ENCODE measurements around the gene APOOL.

The APOOL gene

GRCh38 chrX:85017721-85018120, 14.0 kb downstream of the APOOL start:
- H3K4me3 ChIP-seq (ENCODE audit: low read depth, low read length): no peak overlapping the region
- no peak for DNase-seq (ENCODE audit: low read depth)
- TF ChIP-seq MYC (IDR thresholded peaks at IDR 0.05; ENCODE audit: low read depth, low read length) (no peak), MAX (IDR thresholded peaks at IDR 0.05; ENCODE audit: low read depth, low read length) (no peak)

GRCh38 chrX:85018471-85018870, 14.8 kb downstream of the APOOL start:
- DNase-seq (ENCODE audit: low read depth): no peak

DNA sequence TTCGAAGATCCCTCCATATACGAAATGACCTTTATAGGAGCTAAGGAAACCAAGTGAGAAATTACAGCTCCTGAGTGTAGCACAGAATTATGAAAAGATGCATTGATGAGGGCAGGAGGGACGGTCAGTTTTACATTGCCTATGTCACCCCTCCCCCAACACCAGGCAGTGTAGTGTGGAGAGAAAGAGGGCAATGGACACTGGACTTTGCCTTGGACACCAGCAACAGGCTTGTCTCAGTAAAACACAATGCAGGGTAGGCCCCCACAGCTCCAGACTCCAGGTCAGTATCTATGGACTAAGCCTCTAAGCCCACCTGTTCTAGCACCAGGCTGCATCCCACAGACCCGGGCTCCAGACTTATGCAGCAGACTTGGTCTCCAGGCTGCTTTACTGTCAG, 16.5 kb downstream of the APOOL start:
- no peak overlapping the region for H3K4me3 ChIP-seq (ENCODE audit: low read depth, low read length)
- DNase-seq (ENCODE audit: low read depth): no peak
- TF ChIP-seq, protein P1, sequence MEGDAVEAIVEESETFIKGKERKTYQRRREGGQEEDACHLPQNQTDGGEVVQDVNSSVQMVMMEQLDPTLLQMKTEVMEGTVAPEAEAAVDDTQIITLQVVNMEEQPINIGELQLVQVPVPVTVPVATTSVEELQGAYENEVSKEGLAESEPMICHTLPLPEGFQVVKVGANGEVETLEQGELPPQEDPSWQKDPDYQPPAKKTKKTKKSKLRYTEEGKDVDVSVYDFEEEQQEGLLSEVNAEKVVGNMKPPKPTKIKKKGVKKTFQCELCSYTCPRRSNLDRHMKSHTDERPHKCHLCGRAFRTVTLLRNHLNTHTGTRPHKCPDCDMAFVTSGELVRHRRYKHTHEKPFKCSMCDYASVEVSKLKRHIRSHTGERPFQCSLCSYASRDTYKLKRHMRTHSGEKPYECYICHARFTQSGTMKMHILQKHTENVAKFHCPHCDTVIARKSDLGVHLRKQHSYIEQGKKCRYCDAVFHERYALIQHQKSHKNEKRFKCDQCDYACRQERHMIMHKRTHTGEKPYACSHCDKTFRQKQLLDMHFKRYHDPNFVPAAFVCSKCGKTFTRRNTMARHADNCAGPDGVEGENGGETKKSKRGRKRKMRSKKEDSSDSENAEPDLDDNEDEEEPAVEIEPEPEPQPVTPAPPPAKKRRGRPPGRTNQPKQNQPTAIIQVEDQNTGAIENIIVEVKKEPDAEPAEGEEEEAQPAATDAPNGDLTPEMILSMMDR (IDR thresholded peaks at IDR 0.05; ENCODE audit: low read depth, low read length): no peak
- no peak for TF ChIP-seq MYC (IDR thresholded peaks at IDR 0.05; ENCODE audit: low read depth, low read length)
- no peak for TF ChIP-seq POLR2A (IDR thresholded peaks at IDR 0.05; ENCODE audit: extremely low read depth, insufficient read length)
- no peak for TF ChIP-seq MAX (IDR thresholded peaks at IDR 0.05; ENCODE audit: low read depth, low read length)

More at GRCh38 chrX:85018471-85018870, 14.8 kb downstream of the APOOL start:
- no peak for TF ChIP-seq POLR2A (IDR thresholded peaks at IDR 0.05; ENCODE audit: extremely low read depth, insufficient read length)
- no peak for TF ChIP-seq MAX (IDR thresholded peaks at IDR 0.05; ENCODE audit: low read depth, low read length)
- TF ChIP-seq MYC (IDR thresholded peaks at IDR 0.05; ENCODE audit: low read depth, low read length): no peak
- TF ChIP-seq, protein P1 (IDR thresholded peaks at IDR 0.05; ENCODE audit: low read depth, low read length): no peak
- H3K4me3 ChIP-seq (ENCODE audit: low read depth, low read length): no peak overlapping the region

- DNase-seq (ENCODE audit: low read depth): no peak
- no peak for TF ChIP-seq POLR2A (IDR thresholded peaks at IDR 0.05; ENCODE audit: extremely low read depth, insufficient read length)
- no peak for TF ChIP-seq MAX (IDR thresholded peaks at IDR 0.05; ENCODE audit: low read depth, low read length)
- TF ChIP-seq, protein P1 (IDR thresholded peaks at IDR 0.05; ENCODE audit: low read depth, low read length): no peak
- TF ChIP-seq MYC (IDR thresholded peaks at IDR 0.05; ENCODE audit: low read depth, low read length): no peak
- H3K4me3 ChIP-seq (ENCODE audit: low read depth, low read length): no peak overlapping the region
Measured at GRCh38 chrX:85024044-85024443, 20.4 kb downstream of the APOOL start.

DNA sequence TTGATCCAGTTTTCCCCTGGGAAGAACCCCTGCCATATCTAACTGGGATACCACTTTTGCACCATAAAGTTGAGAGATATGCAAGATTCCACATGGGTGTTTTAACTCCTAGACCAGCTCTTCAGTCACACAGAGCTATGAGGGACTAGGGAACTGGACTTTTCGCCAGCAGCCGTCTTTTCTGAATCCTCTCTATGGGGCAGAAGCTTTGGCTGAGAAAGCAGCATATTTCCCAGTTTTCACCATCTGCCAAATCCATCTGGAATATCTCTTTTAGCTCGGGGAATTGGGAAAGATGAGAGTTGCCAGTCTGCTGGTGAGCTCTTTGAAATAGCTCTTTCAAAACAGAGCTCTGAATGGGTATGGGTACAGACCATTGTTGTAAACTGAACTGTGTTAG, 20.9 kb downstream of the APOOL start:
- H3K4me3 ChIP-seq (ENCODE audit: low read depth, low read length): no peak overlapping the region
- TF ChIP-seq MYC (IDR thresholded peaks at IDR 0.05; ENCODE audit: low read depth, low read length) (no peak), MAX (IDR thresholded peaks at IDR 0.05; ENCODE audit: low read depth, low read length) (no peak), POLR2A (IDR thresholded peaks at IDR 0.05; ENCODE audit: extremely low read depth, insufficient read length) (no peak)
- TF ChIP-seq, protein P1 (IDR thresholded peaks at IDR 0.05; ENCODE audit: low read depth, low read length): no peak
- no peak for DNase-seq (ENCODE audit: low read depth)

DNA sequence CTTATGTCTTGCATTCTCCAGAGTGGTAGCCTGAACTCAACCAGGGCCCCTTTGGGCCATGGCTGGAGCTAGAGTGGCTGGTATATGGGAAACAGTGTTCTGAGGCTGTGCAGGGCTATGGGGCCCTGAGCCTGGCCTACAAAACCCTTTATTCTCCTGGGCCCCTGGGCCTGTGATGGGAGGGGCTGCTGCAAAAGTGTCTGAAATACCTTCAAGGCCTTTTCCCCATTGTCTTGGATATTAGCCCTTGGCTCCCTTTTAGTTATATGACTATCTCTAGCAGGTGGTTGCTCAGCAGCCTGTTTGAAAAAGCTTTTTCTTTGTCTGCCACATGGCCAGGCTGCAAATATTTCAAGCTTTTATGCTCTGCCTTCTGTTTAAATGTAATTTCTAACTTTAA, 22.5 kb downstream of the APOOL start:
- DNase-seq (ENCODE audit: low read depth): no peak
- no peak overlapping the region for H3K4me3 ChIP-seq (ENCODE audit: low read depth, low read length)
- TF ChIP-seq POLR2A (IDR thresholded peaks at IDR 0.05; ENCODE audit: extremely low read depth, insufficient read length) (no peak), MYC (IDR thresholded peaks at IDR 0.05; ENCODE audit: low read depth, low read length) (no peak), MAX (IDR thresholded peaks at IDR 0.05; ENCODE audit: low read depth, low read length) (no peak)
- TF ChIP-seq, protein P1 (IDR thresholded peaks at IDR 0.05; ENCODE audit: low read depth, low read length): no peak
